AG04450 (cell line): ENCODE data around the gene MPZL1. TPM values are rescaled to one million over a fixed set of nuclear protein-coding genes. Genes with fewer than 3 reads are reported as not detected.

ENCODE experiments used
- CTCF ChIA-PET: fragments of 300-600, 350-600 bp; formaldehyde crosslinking; extraction: SDS; loops from one replicate; lab custom pipeline; 2022; ENCODE audit warnings: antibody characterized with exemption, inconsistent platforms; lab: Charles Lee
- POLR2A ChIA-PET: fragments of 350-600 bp; formaldehyde crosslinking; extraction: SDS; loops from one replicate; lab custom pipeline; 2021; ENCODE audit warnings: antibody characterized with exemption, inconsistent platforms; lab: Yijun Ruan, JAX
- DNase-seq: peaks from one replicate; pipeline ENCODE4 v3.0.0-alpha.2; 2011; ENCODE audit warnings: low read depth, low spot score
- H3K27ac ChIP-seq: one replicate; pipeline ENCODE4 v1.5.1; 2012; ENCODE audit warnings: low read depth, low read length, control low read depth
- H3K27me3 ChIP-seq: one replicate; pipeline ENCODE4 v1.6.0; 2012; ENCODE audit warnings: low read length; ENCODE audit not compliant: control insufficient read depth, insufficient read depth
- H3K4me3 ChIP-seq: 2 replicates; pipeline ENCODE4 v1.5.1; 2011; ENCODE audit warnings: mild to moderate bottlenecking, low read depth, low read length, control low read depth
- H3K9me3 ChIP-seq: 2 replicates; pipeline ENCODE4 v1.5.1; 2012; ENCODE audit warnings: low read length; ENCODE audit not compliant: control insufficient read depth, insufficient read depth
- CTCF ChIP-seq: IDR thresholded peaks from 2 replicates; pipeline ENCODE4 v1.5.1; 2011; ENCODE audit warnings: low read depth, low read length, control low read depth, inconsistent platforms
- polyA plus RNA-seq: library from polyadenylated mRNA; depleted of rRNA; stranded (reverse); fragments of >200 nt; gene quantifications from 2 replicates; pipeline ENCODE4 v1.2.3, GENCODE V29; 2011

The MPZL1 gene
- polyA plus RNA-seq, 1 experiment = 198 TPM

- POLR2A ChIA-PET = no interaction called here
- H3K9me3 ChIP-seq = no peaks in the 10 kb centered on the region
- TF ChIP-seq CTCF = no peak
- CTCF ChIA-PET = interaction anchor here (0.9 kb wide), 1 partner anchor 325 kb away, joined by 4 read pairs; no protein-coding TSS in a partner anchor
- no peak for DNase-seq
- no peak overlapping the region for H3K4me3 ChIP-seq
- no peak overlapping the region for H3K27ac ChIP-seq
- H3K27me3 ChIP-seq = no peaks in the 10 kb centered on the region
Observed at GRCh38 chr1:167757433-167758309, 35.9 kb downstream of the MPZL1 start.

- ChIA-PET POLR2A (interaction anchor here (0.6 kb wide), 1 partner anchor 303 kb away, joined by 6 read pairs; no protein-coding TSS in a partner anchor), CTCF (no interaction called here)
- Histone ChIP-seq H3K27ac (no peak overlapping the region), H3K4me3 (no peak overlapping the region), H3K27me3 (no peaks in the 10 kb centered on the region), H3K9me3 (no peaks in the 10 kb centered on the region)
- no peak for TF ChIP-seq CTCF
- no peak for DNase-seq
Observed at GRCh38 chr1:167761400-167761799, 39.6 kb downstream of the MPZL1 start.

- ChIA-PET CTCF (interaction anchor here (0.7 to 1.2 kb wide), 2 partner anchors 9 to 320 kb away, joined by 3 read pairs; no protein-coding TSS in a partner anchor), POLR2A (no interaction called here)
- H3K27me3 ChIP-seq = no peaks in the 10 kb centered on the region
- H3K27ac ChIP-seq = no peak overlapping the region
- DNase-seq = no peak
- no peaks in the 10 kb centered on the region for H3K9me3 ChIP-seq
- no peak for TF ChIP-seq CTCF
- H3K4me3 ChIP-seq = no peak overlapping the region
Observed at GRCh38 chr1:167762061-167762746, 40.4 kb downstream of the MPZL1 start.

- POLR2A ChIA-PET = no interaction called here
- H3K27ac ChIP-seq = no peak overlapping the region
- DNase-seq = no peak
- no peaks in the 10 kb centered on the region for H3K27me3 ChIP-seq
- no peak overlapping the region for H3K4me3 ChIP-seq
- CTCF ChIA-PET = no interaction called here
- H3K9me3 ChIP-seq = no peaks in the 10 kb centered on the region
- TF ChIP-seq CTCF = no peak
Observed at GRCh38 chr1:167763525-167764220, 41.9 kb downstream of the MPZL1 start.
